ENCODE measurements around the gene MPHOSPH9.

Gene MPHOSPH9

DNA sequence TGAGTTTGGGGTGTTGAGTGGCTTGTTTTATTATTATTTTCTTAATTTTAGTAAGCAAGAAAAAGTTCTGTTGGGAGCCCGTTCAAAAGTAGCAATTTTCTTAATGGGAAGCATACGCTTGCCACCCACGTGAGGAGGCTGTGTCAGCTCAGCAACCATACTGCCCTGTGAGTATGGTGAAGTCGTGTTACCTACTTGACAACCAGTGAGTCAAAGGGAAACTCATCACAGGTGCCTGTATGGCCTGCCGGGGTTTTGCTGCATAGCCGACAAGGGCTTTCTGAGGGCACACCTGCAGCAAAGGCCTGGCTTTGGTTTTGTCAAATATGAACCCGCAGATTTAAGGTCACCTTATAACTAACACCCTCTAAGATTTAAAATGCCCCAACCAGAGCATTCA, 113.1 kb downstream of the MPHOSPH9 start:
- CTCF ChIA-PET, result interaction anchor here (1.0 to 3.5 kb wide), 2 partner anchors 10 to 17 kb away, joined by 3 to 12 read pairs; no protein-coding TSS in a partner anchor
- TF ChIP-seq CTCF (IDR thresholded peaks at IDR 0.05; ENCODE audit: control extremely low read depth, extremely low read depth, low read depth, missing control alignments), result no peak
- POLR2A ChIA-PET, result interaction anchor here (0.7 to 1.2 kb wide), 2 partner anchors 15 to 113 kb away, joined by 3 to 4 read pairs; partner anchors contain the start of genes MPHOSPH9 and MTRFR
- DNase-seq (ENCODE audit: extremely low spot score), result peak; percentile 86

DNA sequence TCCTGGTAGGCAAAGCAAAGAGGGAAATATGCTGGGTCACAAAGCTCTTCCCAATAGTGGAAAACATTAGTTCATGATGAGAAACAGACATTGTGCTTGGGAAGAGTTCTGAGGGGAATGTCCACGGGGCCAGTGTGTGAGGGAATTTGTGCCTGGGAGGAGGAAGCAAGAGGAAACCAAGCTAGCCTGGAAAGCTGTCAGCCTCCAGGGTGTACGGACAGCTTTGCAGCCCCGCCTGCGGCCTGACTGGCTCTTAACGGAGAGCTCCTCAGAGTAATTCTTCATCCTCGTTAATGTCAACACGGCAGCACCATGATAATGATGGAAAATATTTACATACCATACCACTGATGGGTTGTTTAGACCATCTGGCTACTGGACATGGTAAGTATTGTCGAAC, 114.4 kb downstream of the MPHOSPH9 start:
- DNase-seq (ENCODE audit: extremely low spot score), result no peak
- ChIA-PET CTCF (interaction anchor here (0.8 to 3.5 kb wide), 3 partner anchors 8 to 25 kb away, joined by 3 to 12 read pairs (median 4); no protein-coding TSS in a partner anchor), POLR2A (interaction anchor here (0.5 kb wide), 1 partner anchor 1276 kb away, joined by 7 read pairs; no protein-coding TSS in a partner anchor)

GRCh38 chr12:123115409-123116121, 117.4 kb downstream of the MPHOSPH9 start:
- no peak for TF ChIP-seq CTCF (IDR thresholded peaks at IDR 0.05; ENCODE audit: control extremely low read depth, extremely low read depth, low read depth, missing control alignments)
- CTCF ChIA-PET, result interaction anchor here (1.2 to 1.4 kb wide), 3 partner anchors 10 to 122 kb away, joined by 3 to 4 read pairs (median 4); no protein-coding TSS in a partner anchor
- DNase-seq (ENCODE audit: extremely low spot score), result peak; percentile 46
- POLR2A ChIA-PET, result no interaction called here

More for the DNA sequence above, 114.4 kb downstream of the MPHOSPH9 start:
- no peak for TF ChIP-seq CTCF (IDR thresholded peaks at IDR 0.05; ENCODE audit: control extremely low read depth, extremely low read depth, low read depth, missing control alignments)

DNA sequence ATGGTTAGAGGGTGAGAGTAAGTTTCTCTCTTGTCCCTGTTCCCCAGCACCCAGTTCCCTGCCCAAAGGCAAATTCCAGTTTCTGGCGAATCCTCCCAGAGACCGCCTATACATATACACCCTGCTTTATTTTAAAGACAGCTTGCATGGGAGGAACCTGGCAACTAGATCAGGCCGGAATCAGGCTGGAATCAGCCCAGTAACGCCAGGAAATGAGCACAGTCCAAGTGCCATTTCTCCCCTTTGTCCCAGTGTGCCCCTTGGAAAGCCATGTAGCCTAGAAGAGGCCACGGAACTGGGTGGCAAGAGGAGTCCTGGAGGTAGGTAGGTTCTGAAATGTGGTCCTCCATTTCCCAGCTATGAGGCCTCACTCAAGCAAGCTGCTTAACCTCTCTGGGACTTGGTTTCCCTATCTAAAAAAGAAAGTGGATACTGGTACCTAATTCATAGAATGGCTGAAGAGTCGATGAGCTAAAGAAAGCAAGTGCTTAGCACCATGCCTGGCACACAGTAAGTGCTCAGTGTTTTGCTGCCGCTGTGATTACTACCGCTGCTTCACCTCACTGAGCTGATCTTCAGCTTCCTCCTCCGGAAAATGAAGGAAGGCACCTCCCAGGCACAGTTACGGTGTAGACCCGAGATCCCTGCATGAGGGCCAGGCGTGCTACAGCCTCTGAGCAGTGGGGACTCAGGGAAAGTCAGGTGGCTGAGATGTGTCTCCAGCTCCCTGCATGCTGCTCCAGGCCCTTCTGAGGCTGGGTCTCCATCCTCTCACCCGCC, 118.4 kb downstream of the MPHOSPH9 start:
- no peak for DNase-seq (ENCODE audit: extremely low spot score)
- ChIA-PET CTCF (interaction anchor here (0.9 to 1.4 kb wide), 5 partner anchors 9 to 124 kb away, joined by 3 to 4 read pairs (median 3); no protein-coding TSS in a partner anchor), POLR2A (no interaction called here)
- no peak for TF ChIP-seq CTCF (IDR thresholded peaks at IDR 0.05; ENCODE audit: control extremely low read depth, extremely low read depth, low read depth, missing control alignments)

DNA sequence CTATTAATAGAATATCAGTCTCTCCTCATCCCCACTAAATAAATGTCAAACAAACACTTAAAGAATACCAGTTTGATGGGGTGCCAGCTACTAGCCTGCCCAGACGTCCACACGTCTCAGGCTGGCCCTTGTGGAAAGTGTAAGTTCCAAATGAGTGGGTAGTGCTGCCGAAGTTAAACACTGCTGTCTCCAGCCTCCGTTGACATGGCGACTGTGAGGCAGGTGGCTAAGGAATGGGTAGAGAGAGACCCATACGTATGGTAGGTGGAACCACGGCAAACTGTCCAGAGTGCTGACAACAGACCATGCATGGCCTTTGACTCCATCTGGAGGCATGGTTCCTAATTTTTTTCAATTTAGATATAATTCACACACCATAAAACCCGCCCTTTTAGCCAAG, 119.9 kb downstream of the MPHOSPH9 start:
- CTCF ChIA-PET, result no interaction called here
- POLR2A ChIA-PET, result no interaction called here
- DNase-seq (ENCODE audit: extremely low spot score), result no peak

More for the DNA sequence above, 119.9 kb downstream of the MPHOSPH9 start:
- TF ChIP-seq CTCF (IDR thresholded peaks at IDR 0.05; ENCODE audit: control extremely low read depth, extremely low read depth, low read depth, missing control alignments), result no peak

Measured in GM10248 (cell line).